ENCODE data around the gene POLK. TPM values are rescaled to one million over a fixed set of nuclear protein-coding genes. Genes with fewer than 3 reads are reported as not detected.

Gene POLK
- total RNA-seq, 2 donors from 2014 or later, result 11.3 to 14.8 TPM

DNA sequence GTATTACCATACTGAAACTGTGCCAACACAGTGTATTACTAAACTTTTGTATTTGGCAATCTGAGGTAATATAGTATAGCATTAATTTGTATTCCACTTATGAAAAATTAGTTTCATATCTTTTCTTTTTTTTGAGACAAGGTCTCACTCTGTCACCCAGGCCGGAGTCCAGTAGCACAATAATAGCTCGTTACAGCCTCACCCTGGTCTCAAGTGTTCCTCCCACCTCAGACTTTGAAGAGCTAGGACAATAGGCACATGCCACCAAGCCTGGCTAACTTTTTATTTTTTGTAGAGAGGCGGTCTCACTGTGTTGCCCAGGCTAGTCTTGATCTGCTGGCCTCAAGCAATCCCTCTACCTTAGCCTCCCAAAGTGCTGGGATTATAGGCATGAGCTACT is 36.1 kb downstream of the POLK start:
- H3K9ac ChIP-seq (ENCODE audit: extremely low read depth, low read length, poor library complexity, severe bottlenecking), result no peak overlapping the region
- DNase-seq, result no peak
- WGBS, 2 experiments (ENCODE audit: insufficient coverage in 1 of 2, insufficient read length in 1 of 2), result 91 to 96% methylated on average over 2 to 3 of the region's 3 CpGs
- Mint-ChIP-seq H3K36me3 (ENCODE audit: low read depth) (peaks cover 10% of the 10 kb centered on the region), H3K4me1 (no peaks in the 10 kb centered on the region), H3K9me3 (no peaks in the 10 kb centered on the region), H3K4me3 (no peak overlapping the region), H3K27ac (no peak overlapping the region), H3K27me3 (ENCODE audit: insufficient read depth) (no peaks in the 10 kb centered on the region)
- H3K4me1 ChIP-seq (ENCODE audit: control insufficient read depth, insufficient read depth, low read length), result no peaks in the 10 kb centered on the region
- peaks cover 8% of the 10 kb centered on the region for H3K36me3 ChIP-seq (ENCODE audit: control insufficient read depth, insufficient read depth, low read length)
- no peaks in the 10 kb centered on the region for H3K27me3 ChIP-seq (ENCODE audit: control insufficient read depth, insufficient read depth, low read length, poor library complexity, severe bottlenecking)
- no peak overlapping the region for H3K27ac ChIP-seq (ENCODE audit: low read depth, low read length)
- no peak for TF ChIP-seq CTCF (conservative IDR thresholded peaks at IDR 0.05)
- H3K9me3 ChIP-seq (ENCODE audit: control insufficient read depth, low read length), result peaks cover 5% of the 10 kb centered on the region
- no peak overlapping the region for H3K4me3 ChIP-seq (ENCODE audit: low read length)

GRCh38 chr5:75550597-75550996 is 38.9 kb downstream of the POLK start:
- Mint-ChIP-seq H3K9me3 (no peaks in the 10 kb centered on the region), H3K36me3 (ENCODE audit: low read depth) (peaks cover 17% of the 10 kb centered on the region), H3K27me3 (ENCODE audit: insufficient read depth) (no peaks in the 10 kb centered on the region), H3K4me3 (no peak overlapping the region), H3K27ac (no peak overlapping the region), H3K4me1 (no peaks in the 10 kb centered on the region)
- no peak overlapping the region for H3K27ac ChIP-seq (ENCODE audit: low read depth, low read length)
- no peak overlapping the region for H3K4me3 ChIP-seq (ENCODE audit: low read length)
- no peak overlapping the region for H3K9ac ChIP-seq (ENCODE audit: extremely low read depth, low read length, poor library complexity, severe bottlenecking)
- H3K4me1 ChIP-seq (ENCODE audit: control insufficient read depth, insufficient read depth, low read length), result no peaks in the 10 kb centered on the region
- no peaks in the 10 kb centered on the region for H3K27me3 ChIP-seq (ENCODE audit: control insufficient read depth, insufficient read depth, low read length, poor library complexity, severe bottlenecking)
- peaks cover 5% of the 10 kb centered on the region for H3K9me3 ChIP-seq (ENCODE audit: control insufficient read depth, low read length)
- 100% methylated on average over 1 of the region's 1 CpG; no CpG with 5 or more reads in 1 of the 2 experiments for WGBS, 2 experiments (ENCODE audit: insufficient coverage in 1 of 2, insufficient read length in 1 of 2)
- peaks cover 23% of the 10 kb centered on the region for H3K36me3 ChIP-seq (ENCODE audit: control insufficient read depth, insufficient read depth, low read length)
- no peak for TF ChIP-seq CTCF (conservative IDR thresholded peaks at IDR 0.05)
- no peak for DNase-seq

DNA sequence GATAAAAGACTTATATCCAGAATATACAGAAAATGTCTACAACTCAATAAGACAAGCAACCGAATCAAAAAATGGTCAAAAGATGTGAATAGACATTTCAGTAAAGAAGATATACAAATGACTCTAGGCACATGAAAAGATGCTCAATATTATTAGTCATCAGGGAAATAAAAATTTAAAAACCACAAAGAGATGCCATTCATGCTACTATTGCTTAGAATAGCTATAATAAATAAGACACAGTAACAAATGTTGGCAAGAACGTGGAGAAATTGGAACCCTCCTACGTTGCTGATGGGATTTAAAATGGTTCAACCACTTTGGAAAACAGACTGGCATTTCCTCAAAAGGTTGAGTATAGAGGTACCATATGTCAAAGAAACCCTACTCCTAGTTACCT is 39.8 kb downstream of the POLK start:
- Mint-ChIP-seq H3K4me3 (no peak overlapping the region), H3K27me3 (ENCODE audit: insufficient read depth) (no peaks in the 10 kb centered on the region), H3K4me1 (no peaks in the 10 kb centered on the region), H3K9me3 (no peaks in the 10 kb centered on the region), H3K36me3 (ENCODE audit: low read depth) (peaks cover 17% of the 10 kb centered on the region), H3K27ac (no peak overlapping the region)
- H3K9me3 ChIP-seq (ENCODE audit: control insufficient read depth, low read length), result peaks cover 5% of the 10 kb centered on the region
- no peak for DNase-seq
- WGBS, 2 experiments (ENCODE audit: insufficient coverage in 1 of 2, insufficient read length in 1 of 2), result 94 to 100% methylated on average over 1 to 2 of the region's 3 CpGs
- no peak overlapping the region for H3K27ac ChIP-seq (ENCODE audit: low read depth, low read length)
- no peak overlapping the region for H3K9ac ChIP-seq (ENCODE audit: extremely low read depth, low read length, poor library complexity, severe bottlenecking)
- H3K27me3 ChIP-seq (ENCODE audit: control insufficient read depth, insufficient read depth, low read length, poor library complexity, severe bottlenecking), result no peaks in the 10 kb centered on the region
- H3K4me3 ChIP-seq (ENCODE audit: low read length), result no peak overlapping the region
- H3K4me1 ChIP-seq (ENCODE audit: control insufficient read depth, insufficient read depth, low read length), result no peaks in the 10 kb centered on the region
- peaks cover 23% of the 10 kb centered on the region for H3K36me3 ChIP-seq (ENCODE audit: control insufficient read depth, insufficient read depth, low read length)
- TF ChIP-seq CTCF (conservative IDR thresholded peaks at IDR 0.05), result no peak
